Pulmonary artery endothelial cell (primary cell): ENCODE data around the gene RELL1. TPM values are rescaled to one million over a fixed set of nuclear protein-coding genes. Genes with fewer than 3 reads are reported as not detected.

Experiments
- DNase-seq: peaks from one replicate; pipeline ENCODE4 v3.0.0-alpha.2; 2011; ENCODE audit warnings: low read depth, low spot score
- total RNA-seq: library from RNA; depleted of rRNA; stranded (reverse); fragments of >200 nt; gene quantifications from 2 replicates; pipeline ENCODE4 v1.2.3, GENCODE V29; 2014

Gene RELL1
- total RNA-seq, 1 donor from 2014 or later: 231 TPM

DNA sequence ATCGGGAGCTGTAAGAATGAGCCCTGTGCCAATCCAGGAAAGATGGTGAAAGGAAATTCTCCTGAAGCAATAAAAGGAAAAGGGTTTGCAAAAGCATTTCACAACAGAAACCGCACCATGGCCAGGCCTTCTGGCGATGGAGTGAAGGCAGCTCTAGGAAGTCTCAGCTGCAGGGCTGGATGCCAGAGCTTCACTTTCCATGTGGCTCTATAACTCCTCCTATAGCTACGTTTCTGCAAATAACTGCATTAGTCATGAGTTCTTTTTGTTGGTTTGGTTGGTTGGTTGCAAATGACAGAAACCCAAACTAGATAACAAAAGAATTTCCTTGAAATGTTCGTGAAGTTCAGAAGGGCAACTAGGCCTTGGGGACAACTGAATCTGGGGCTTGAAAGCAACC, 84.6 kb downstream of the RELL1 start:
- DNase-seq: peak; percentile 11

- no peak for DNase-seq
Observed at GRCh38 chr4:37599092-37599790, 86.9 kb downstream of the RELL1 start.

GRCh38 chr4:37597034-37597433, 89.1 kb downstream of the RELL1 start:
- DNase-seq: no peak

DNA sequence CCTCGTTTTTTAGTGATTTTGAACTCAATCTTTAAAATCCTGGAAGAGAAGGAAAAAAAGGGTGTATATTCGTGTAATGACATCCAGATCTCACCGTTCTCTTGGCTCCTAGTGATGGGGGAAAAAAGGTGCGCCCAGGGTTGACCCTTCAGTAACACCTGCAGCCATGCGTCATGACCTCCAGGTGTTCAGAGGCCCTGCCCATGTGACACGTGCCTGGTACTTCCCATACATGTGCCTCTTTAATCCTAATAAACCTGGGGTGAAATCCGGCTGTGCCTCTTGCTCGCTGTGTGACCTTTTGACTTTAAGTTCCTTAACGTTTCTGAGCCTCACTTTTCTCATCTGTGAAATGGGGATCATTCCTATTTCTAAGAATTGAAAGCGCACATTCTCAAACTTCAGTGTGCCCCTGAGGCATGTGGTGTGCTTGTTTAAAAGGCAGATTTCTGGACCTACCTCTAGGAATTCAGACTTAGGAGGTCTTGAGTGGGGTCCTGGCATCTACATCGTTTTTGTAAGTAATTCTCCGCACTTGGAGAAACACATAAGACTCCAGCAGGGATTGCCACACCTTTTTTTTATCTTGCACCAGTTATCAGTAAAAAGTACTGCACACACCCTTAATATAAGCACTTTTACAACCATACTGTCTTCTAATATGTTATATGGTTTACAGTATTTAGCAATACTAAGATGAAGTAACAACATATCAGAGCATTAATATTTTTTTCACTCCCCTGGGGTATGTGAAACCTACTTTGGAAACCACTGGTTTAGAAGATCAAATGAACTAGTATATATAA, 90.1 kb downstream of the RELL1 start:
- no peak for DNase-seq

GRCh38 chr4:37594099-37594498, 92.1 kb downstream of the RELL1 start:
- DNase-seq: no peak

- no peak for DNase-seq
Observed at GRCh38 chr4:37591349-37591748, 94.8 kb downstream of the RELL1 start.

DNA sequence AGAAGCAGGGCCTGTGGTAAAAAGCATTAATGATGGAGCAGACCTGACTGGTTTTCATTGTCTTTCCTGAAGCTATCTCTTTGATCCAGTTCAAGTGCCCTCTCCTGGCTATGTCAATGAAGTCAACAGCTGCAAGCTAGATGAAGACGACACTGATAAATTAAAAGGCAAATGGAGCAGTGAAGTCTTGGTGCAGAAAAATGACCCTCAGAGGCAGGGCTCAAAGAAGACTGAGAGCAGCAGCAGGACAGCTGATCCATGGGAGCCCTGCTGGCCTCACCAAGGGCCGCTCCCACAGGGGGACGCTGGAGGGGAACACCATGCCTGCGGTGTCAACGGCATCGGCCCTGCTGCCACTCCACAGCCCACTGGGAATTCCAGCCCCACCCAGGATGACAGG, 96.2 kb downstream of the RELL1 start:
- no peak for DNase-seq

- DNase-seq: no peak
Observed at GRCh38 chr4:37588150-37588549, 98.0 kb downstream of the RELL1 start.

GRCh38 chr4:37586194-37586593, 100.0 kb downstream of the RELL1 start:
- DNase-seq: no peak

DNA sequence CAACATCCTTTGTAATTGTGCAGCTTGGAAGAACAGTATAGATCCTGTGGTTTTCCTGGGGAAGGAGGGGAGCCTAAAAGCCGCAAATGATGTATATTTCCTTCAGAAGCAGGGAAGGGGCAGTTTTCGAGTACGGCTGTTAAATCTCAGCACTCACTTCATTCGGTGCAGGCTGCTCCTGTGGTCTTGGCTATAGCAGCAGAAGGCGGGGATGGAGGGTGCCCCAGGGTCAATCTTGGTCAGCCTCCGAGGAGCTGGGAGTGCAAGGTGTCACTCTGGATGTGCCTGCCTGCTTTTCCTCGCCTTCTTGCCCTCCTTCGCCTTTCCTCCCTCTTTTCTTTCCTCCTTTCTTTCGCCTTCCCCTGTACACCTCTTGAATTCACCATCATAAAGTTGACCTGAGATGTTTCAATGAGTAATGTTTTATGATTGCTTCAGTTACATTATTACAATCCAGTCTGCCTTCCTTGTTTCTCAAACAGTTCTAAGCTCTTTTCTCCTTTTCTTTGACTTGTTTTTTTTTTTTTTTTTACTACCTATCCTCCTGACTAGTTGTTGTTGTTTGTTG, 101.6 kb downstream of the RELL1 start:
- no peak for DNase-seq

DNA sequence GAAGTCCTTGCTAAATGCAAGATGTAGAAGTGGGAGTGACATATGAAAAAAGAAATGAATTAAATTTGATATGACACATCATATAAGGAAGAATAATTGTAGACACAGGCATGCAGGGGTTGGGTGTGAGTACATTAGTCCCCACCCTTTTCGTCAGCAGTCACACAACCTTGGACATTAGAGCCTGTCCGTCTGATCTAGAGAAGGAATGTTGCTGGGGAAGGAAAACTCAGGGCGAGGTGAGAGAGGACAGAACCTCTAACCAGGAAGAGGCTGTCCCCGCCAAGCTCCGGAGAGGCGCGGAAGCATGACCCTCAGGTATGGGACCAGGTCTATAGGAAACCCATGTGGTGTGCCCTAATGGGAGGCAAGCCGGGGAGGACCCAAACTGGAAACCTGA, 102.1 kb downstream of the RELL1 start:
- no peak for DNase-seq

DNA sequence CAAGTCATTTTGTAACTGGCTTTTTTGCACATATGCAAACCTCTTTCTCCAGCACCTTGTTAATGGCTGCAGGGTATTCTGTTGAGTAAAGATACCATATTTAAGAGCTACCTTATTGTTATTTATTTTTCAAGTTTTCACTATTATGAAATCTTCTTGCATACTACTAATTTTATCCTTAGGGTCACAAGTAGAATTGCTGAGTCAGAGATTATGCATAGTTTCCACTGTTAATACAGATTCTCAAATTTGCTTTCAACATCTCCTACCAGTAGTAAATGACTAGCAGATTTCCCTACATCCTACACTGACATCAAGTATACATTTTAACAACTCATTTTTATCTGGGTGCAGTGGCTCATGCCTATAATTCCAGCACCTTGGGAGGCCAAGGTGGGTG, 112.6 kb downstream of the RELL1 start:
- no peak for DNase-seq

DNA sequence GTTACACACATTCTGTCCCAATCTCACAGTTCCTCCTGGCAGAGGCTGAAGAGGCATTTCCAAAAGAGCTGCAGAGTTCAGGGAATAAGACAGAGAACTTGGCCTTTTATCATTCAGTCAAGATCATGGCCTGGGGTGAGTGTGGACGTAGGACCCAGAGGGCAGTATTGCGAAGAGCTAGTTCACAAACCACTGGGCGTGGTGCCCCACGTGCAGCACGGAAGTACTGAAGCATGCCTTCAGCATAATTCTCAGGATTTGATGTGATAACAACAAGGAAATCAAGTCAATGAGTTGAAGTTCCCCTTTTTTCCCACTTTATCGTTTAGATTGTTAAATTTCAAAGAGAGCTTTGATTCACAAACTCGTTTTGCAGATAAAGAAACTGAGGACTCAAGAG, 117.7 kb downstream of the RELL1 start:
- DNase-seq: no peak

GRCh38 chr4:37567836-37568235, 118.3 kb downstream of the RELL1 start:
- DNase-seq: no peak

- no peak for DNase-seq
Observed at GRCh38 chr4:37562592-37562991, 123.6 kb downstream of the RELL1 start.

DNA sequence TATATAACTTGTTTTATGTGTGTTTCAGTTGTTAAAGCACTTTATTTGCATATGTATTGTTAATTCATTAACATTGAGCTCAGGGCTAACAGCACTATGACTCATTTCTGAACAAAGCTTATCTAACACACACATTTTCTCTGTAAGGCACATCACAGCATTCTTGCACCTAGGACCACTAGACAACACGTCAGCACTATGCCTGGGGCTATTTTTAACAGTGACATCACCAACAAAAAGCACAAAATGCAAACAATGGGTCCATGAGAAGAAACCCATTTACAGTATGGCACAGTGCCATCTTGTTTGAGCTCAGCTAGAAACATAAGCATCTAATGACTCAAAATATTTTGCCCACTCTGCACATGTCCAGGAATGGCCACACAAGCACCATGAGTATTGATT, 124.4 kb downstream of the RELL1 start:
- DNase-seq: peak; percentile 77

- no peak for DNase-seq
Observed at GRCh38 chr4:37561196-37561802, 124.9 kb downstream of the RELL1 start.

Other genes with a start within 250 kb of the RELL1 start
- gene PGM2, start 140.3 kb upstream of the RELL1 start, total RNA-seq: 47.8 and 66.0 TPM in 2 replicates
- 121 and 135 TPM in 2 replicates for gene TBC1D1, start 204.7 kb upstream of the RELL1 start, total RNA-seq